Activated T-helper 1 cell treated with anti-CD3 and anti-CD28 coated beads, Interleukin-2, amount 50 U/mL, for 16 hours (primary cell): ENCODE results near the gene SHC3.

Experiments
- DNase-seq, 2 donors: peaks; one replicate each; pipeline ENCODE4 v3.0.0-alpha.2; 2020; ENCODE audit warnings: low read depth in 1 of 2, low spot score in 1 of 2

The SHC3 gene

DNA sequence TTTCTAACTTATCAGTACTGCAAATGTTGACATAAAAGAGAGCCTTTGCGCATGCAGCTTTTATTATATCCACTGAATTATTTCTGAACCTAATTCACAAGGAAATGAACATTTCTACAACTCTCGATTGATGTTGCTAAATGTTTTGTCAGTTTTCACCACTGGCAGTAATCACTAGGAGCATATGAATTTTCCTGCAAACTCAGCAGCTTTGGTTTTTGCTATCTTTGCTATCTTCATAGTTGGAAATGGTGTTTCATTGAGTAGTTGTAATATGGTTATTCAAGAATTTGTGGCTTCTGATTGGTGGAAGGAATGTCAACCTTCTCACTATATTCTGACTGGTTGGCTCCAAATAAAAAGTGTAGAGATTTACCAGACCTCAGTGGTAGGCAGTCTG, 8.9 kb upstream of the SHC3 start:
- no peak for DNase-seq

DNA sequence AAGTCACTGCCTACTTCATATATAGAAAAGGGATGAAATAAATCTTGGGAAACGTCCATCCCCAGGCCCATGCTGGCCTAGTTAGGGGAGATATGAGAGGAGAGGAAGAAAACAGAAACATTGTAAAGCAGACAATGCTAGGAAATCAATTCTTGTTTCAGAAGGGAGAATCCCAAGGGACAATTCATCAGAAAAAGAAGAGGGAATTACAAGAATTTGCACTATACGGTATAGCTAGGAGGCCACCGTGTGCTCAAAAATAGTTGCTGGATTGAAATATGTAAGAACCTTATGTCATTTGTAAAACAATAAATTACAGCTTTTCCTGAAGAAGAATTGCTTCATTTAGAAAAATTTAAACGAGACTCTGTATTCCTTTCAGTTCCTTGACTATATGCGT, 8.3 kb upstream of the SHC3 start:
- no peak for DNase-seq

DNA sequence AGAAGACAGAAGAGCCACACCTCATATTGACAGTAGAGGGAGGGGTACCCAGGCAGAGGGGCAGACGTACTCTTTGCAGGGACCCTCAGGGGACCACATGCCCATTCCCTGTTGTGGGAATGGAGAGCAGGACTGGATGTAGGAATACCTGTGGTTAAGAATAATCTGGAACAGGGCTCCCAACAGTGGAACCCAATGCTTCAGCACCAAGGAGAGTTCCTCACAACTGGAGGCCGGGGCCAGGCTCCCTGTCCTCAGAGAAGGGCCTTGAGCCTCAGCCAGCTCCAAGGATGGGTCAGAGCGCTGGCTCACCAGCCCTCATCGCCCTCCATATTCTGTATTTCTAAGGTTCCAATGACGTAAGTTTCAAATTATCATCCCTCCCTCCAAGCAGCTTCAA, 7.4 kb upstream of the SHC3 start:
- DNase-seq = no peak

DNA sequence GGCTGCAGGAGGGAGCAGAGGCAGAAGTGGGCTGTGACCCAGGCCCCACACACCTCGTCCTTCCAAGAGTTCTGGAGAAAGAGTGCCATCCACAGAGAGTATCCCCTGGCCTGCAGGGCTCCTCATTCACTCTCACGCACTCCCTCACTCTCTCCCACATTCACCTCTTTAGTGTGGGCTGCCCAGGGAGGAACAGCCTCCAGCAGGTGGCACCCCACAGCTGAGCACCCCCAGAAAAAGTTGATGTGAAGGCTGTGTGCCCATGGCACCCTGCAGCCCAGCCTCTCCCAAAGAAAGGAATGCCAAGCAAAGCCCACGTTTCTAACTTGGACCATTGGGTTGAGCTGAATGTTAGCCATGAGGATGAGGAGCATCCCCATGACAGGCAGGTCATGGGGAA, 4.5 kb upstream of the SHC3 start:
- no peak for DNase-seq

DNA sequence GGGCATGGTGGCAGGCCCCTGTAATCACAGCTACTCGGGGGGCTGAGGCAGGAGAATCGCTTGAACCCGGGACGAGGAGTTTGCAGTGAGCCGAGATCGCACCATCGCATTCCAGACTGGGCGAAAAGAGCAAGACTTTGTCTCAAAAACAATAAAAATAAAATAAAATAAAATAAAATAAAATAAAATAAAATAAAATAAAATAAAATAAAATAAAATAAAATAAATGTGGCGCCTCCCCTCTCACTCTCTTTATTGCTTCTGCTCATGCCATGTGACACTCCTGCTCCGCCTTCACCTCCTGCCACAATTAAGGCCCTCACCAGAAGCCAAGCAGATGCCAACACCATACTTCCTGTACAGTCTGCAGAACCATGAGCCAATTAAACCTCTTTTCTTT, 3.8 kb upstream of the SHC3 start:
- no peak for DNase-seq

DNA sequence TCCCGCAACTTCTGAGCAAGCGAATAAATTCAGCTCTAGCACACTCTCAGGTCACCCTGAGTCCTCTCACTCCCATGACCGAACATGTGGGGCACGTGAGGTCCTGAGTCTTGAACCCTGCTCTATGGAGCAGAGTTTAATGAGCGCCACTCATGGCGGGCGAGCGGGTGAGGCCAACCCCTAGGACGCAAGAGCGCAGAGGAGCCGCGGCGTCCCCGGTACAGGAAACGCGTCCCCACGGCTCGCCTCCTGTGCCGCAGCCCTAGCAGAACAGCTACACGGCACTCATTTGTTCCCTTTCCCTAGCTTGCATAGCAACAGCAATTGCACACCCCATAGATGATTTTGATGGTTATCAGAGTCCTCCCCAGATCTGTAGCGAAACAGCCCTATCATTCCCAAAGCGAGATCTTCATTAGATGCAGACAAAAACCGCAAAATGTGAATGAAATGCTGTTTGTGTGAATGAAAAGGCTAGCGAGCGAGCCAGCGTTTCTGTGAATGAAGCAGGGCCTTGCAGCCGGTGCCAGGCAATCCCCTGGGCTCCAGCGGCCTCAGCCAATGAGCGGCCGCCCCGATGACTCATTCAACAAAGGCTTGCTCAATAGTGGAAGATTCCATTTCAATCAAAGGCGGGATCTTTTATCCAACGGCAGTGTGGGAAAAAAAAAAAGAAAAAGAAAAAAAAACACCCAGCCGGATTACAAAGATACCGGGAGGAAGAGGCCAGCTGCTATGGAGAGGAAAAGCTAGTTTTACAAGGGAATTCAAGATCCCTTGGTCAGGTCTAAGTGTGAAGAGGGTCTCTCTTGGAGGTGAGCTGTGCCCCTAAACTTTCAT, 1.5 kb upstream of the SHC3 start:
- no peak for DNase-seq

DNA sequence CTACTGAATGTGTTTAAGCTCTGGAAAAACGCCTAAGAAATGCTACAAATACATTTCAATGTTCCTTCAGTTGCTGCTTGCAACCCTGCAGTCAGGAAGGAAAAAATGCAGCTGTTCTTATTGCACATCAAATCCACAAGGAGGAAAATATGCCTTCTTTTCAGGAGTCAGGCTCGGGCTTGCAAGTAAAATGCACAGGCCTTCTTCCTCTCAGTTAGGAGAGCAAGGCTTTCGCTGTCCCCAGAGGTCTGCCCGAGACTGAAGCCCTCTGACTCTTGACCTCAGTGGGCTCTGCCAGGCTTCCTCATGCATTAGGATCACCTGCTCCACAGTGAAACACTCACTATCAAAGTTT, 899 bp upstream of the SHC3 start:
- DNase-seq = no peak

DNA sequence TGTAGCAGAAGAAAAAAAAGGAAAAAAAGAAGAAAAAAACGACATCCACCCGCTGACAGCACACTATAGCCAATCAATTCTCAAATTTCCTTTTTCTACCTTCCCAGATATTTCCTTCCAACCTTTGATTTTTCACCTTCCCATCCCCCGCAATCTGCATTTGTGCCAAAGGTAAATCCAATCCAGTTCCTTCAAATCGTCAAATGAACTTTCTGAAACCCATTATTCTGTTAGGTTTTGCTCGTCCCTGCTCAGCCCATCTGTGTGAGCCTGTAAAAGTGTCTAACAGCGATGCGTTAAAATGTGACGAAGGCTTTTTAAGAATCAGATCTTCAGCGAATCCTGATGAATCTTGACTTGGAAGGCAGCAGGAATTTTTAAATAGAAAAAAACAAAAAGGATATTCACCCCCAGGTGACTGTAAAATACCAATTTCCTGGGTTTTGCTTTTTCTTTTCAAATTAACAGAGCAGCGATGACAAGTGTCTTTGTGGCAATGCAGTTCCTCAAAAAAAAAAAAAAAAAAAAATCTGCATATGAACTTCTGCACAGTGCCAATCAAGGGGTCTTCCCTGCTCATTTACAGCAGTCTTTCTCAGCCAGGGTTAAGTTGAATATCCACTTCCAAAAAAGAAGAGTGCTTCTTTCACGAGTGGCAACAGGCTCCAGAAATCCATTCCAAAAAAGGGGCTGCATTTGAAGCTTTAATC, 367 bp upstream of the SHC3 start:
- DNase-seq = no peak

DNA sequence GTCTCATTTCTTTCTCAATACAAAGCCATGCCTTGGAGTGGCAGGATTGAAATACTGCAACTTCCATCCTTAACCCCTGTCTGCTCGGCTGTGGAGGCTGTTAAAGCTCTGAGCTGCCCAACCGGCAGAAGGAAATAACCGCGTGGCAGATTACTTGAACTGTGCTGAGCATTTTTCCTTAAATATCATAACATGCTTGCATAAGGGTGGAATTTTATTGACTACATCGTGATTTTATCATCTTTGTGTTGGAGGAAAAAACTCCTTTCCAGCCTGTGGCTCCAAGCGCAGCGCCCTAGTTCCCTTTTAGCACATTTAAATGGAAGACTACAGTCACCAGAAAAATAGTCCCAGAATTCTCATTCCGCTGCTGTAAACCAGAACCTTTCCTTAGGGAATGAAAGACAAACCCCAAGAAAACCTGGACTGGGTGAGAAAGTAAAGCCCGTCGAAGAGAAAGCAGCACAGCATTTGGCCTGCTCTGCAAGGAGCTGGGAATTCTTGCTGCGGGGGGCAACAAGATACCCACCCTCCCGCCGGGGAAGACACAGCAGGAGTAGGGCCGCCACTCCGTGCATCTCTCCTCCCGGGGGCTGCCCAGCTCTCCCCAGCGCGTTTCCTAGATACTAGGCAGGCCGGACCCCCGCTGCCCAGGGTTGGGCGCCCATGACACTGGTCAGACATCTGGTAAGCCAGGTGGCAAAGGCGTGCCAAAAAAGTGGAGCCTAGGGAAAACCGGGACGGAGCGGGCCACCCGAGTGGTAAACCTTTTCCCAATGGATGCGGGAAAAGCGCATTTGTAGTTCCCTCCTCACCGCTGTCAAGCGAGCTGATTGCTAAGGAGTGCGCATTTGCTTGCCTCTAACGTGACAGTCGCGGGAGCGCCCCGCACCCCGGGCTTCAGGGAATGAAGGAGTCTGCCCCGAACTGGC, 1.3 kb downstream of the SHC3 start:
- DNase-seq = no peak

DNA sequence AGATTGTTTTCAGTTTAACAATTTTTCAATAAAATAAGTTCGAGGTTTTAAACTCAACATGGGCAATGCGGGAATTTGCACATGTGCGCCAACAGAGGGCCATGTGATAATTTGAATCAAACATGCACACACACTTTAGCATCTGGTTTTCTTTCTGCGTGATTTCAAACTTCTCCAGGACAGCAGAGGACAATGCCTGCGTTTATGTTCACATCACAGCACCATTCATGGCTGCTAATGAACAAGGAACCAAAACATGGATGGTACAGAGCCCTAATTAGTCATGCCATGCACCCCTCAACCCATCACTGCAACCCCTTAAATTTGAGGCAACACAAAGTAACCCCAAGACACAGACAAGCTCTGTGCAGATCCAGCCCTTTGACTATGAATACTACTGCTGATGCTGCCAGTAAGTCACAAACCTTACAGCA, 2.8 kb downstream of the SHC3 start:
- DNase-seq = no peak

DNA sequence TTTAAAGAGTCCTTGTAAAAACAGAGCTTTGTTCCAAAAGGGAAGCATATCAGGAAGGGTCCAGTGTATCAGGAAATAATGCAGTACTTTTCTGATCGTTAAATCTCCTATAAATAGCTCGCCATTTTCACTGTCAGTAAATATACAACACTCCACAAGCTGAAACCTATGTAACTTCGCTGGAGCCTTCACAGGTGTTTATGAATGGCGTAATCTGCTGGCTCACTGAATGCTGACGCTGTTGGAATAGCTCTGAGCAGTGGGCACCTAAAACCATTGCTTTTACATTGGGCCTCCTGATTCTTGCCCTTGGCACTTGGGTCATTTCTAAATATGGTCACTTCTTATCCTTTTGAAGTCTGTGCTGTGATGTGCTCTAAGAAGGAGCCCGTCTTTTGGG, 4.3 kb downstream of the SHC3 start:
- DNase-seq = no peak

DNA sequence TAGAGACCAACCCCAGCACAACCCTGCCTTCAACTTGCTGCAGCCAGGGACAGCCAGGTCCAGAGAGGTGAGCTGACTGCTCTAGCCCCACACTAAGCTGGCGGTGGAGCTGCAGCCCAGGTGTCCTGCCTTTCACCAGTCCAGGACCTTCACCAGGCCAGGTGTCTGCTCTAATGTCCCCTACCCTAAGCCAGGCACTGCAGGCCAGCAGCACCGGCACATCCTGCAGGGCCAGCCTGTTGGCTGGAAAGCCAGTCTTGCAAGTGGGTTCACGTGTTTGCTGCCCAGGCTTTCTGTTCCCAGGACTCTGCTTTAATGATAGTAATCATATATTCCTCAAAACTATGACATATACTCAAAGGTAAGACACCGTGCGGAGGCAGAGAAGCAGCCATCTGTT, 5.5 kb downstream of the SHC3 start:
- DNase-seq = no peak

DNA sequence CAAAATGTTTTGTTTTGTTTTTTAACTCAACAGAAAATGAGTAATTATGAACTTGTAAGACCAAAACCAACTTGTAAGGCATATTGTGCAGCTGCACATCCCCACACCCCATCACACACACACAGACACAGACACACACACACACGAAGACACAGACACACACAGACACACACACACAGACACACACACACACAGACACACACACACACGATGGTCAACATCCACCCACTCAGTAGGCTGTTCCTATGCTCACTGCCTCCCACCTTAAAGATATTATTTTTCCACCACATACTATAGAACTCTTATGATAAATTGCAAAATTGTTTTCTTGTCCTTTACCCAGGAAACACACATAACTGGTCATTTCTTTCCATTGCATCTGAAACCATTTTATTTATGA, 6.2 kb downstream of the SHC3 start:
- DNase-seq = no peak

DNA sequence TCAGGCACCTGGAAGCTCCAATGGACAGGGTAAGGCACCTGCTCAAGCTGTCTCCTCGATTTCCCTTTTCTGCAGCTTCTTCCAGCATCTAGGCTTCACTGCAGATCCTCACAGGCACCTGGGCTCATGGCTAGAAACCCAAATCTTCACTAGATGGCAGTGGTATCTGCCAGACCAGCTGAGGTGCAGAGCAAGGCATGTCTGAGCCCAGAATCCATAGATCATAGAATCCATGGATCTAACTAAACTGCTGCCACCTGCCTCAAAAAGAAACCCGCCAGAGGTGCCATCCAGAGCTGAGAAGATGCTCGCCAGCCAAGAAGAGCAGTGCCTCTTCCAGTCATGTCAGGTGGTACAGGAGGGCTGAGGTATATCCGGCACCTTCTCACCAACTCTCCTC, 6.9 kb downstream of the SHC3 start:
- no peak for DNase-seq

DNA sequence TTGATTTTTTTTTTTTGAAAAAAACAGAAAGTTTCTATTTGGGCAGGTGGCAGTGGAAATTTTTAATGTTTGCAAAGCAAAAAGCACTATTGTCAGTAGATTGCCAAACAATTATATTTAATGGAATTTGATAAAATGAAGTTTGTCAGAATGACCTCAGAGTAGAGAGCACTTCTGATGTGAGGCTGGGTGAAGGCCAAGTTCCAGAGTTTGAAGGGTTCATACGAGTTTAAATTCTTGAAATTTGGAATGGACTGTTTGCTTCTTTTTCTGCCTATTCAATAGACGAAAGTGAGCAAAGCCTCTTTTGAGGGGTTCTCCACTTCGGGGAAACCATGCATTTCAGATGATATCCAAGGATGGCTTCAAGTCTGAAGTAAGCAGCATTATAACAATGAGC, 7.4 kb downstream of the SHC3 start:
- no peak for DNase-seq

DNA sequence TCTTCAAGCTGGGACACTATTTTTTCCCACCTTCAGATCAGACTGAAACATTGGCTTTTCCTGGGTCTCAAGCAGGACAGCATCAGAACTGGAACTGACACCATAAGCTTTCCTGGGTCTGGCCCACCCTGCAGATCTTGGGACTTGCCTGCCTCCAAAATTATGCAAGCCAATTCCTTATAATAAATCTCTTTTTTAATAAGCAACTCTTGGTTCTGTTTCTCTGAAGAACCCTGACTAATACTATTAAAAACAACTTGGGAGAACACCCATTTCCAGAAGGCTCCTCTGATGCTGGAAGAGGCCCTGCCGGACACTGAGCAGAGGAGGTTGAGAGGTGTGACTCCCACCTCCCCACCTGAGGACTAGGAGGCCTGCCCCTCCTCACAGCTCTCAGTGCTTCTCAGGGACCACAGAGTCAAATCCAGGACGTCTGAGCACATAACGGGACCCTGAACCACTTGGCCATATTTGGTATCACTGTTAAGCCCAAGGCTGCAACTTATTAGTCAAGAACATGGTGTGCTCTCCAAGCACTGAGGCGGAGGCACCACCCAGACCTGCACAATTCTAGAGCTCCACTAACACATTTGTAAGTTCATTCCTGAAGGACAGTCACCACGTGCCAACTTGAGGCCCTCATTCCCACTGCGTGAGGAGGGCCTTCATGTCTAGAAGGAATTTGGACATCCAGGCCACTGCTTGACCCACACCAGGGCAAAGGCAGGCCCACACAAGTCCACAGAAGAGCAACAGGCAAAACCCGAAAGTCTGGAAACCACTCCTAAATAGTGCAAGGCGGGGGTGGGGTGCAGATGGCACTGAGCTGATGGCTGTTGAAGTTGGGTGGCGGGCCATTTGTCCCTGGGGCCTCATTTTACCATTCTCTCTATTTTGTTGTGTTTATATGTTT, 9.5 kb downstream of the SHC3 start:
- DNase-seq = no peak

DNA sequence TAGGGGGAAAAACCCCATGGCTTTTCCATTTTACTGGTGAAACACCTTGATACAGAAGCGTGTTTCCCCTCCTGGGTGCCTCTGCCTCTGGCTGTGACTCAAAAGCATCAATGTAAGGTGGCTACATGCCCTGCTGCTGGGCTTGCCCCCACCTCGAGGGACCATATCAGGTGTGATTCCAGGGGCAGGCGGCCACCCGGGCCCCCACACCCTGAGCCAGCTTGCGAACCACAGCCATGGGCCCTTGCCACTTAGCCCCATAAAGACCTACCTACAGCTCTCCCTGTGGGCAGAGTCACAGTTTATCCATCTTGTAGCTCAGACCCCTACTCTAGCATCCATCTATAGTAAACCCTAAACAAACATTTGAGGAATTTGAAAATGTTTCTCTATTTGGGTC, 10.8 kb downstream of the SHC3 start:
- no peak for DNase-seq

DNA sequence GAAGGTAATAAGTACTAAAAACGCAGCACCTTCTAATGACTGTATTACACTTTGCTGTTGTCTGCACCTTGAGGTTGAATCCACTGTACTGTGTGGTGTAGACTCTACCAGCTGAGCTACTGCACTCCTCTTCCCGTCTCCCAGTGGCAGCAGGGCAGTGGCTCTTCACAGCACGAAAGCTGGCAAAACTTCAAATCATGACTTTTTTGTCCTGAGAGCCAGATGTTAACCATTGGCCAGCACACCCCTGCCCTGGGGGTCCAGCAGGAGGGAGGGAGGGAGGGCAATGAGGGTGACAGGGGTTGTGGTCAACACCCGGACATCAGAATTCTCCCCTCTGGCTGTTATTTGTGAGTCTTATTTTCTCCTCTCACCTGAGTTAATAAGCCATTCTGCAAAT, 11.8 kb downstream of the SHC3 start:
- no peak for DNase-seq

DNA sequence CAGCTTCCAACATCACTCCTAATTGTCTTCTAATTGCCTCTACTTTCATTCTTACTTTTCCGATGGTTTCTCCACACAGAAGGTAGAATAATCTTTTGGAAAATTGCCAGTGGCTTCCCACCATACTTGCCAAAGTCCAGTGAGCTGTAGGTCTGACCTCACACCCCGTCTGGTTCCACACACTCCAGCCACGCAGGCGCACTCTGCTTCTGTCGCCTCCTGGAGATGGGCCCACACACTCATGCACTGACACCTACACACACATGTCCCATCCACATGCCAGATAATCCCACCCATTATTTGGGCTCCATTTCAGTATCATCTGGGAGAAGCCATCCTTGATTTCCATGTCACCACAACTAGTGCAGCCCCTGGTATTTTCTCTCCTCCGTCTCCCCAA, 12.7 kb downstream of the SHC3 start:
- DNase-seq = no peak

DNA sequence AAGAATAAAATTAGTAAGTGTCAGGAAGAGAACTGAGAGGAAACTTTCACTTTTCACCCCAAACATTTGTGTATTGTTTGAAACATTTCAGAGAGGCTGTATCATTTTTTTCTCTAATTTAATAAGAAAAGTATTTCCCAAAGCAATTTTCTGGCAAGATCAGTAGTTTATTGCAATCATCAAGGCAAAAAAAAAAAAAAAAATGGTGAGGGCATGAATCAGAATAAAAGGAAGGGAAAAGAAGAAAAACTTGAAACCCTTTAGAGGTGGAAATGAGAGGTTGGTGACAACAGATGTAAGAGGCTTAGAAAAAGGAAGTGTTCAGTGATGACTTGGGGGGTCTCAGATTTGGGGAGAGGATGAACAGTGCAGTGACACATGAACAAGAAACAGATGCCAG, 13.3 kb downstream of the SHC3 start:
- no peak for DNase-seq

DNA sequence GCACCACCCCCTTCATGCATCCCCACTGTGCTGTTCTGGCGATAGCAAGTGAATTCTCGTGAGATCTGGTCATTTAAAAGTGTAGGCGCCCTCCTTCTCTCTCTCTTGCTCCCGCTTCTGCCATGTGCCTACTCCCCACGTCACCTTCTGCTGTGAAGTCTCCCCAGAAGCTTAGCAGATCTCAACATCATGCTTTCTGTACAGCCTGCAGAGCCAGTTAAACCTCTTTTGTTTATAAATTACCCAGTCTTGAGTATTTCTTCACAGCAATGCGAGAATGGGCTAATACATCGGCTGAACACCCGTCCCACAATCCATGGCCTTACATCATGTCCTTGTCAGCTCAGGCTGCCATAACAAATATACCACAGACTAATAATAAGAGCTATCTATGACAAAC, 17.4 kb downstream of the SHC3 start:
- no peak for DNase-seq
